COR-L47 (cell line): ENCODE data around the gene IL21R.
"Not testable (repeated sequence)": the region's sequence is repeated elsewhere in the genome, so short reads cannot be mapped to it uniquely, and the experiment has no call there.

ENCODE experiments used
- DNase-seq: peaks from one replicate; lab custom pipeline; 2025; lab: John Stamatoyannopoulos, UW

The IL21R gene

GRCh38 chr16:27446721-27447120, 44.7 kb downstream of the IL21R start:
- DNase-seq, result no peak

DNA sequence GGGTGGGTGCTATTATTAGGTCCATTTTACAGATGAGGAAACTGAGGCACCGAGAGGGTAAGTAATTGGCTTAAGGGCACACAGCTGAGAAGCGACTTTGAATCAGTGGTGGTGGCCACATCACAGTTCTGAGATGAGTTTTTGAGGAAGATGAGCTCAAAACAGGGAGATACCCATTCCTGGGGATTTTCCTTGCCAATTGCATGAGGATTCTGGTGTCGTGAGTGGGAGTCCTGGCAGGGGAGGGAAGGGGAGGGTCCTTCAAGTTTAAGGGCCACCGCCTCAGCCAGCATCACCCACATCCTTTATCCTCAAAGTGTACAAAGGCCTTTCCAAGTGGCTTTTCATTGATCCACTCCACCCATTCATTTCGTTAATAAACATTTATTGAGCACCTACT, 45.3 kb downstream of the IL21R start:
- no peak for DNase-seq

- no peak for DNase-seq
These were observed 46.8 kb downstream of the IL21R start for GRCh38 chr16:27448532-27449433.

GRCh38 chr16:27449434-27450195, 47.6 kb downstream of the IL21R start:
- no peak for DNase-seq

GRCh38 chr16:27450196-27450549, 48.2 kb downstream of the IL21R start:
- DNase-seq, result no peak

DNA sequence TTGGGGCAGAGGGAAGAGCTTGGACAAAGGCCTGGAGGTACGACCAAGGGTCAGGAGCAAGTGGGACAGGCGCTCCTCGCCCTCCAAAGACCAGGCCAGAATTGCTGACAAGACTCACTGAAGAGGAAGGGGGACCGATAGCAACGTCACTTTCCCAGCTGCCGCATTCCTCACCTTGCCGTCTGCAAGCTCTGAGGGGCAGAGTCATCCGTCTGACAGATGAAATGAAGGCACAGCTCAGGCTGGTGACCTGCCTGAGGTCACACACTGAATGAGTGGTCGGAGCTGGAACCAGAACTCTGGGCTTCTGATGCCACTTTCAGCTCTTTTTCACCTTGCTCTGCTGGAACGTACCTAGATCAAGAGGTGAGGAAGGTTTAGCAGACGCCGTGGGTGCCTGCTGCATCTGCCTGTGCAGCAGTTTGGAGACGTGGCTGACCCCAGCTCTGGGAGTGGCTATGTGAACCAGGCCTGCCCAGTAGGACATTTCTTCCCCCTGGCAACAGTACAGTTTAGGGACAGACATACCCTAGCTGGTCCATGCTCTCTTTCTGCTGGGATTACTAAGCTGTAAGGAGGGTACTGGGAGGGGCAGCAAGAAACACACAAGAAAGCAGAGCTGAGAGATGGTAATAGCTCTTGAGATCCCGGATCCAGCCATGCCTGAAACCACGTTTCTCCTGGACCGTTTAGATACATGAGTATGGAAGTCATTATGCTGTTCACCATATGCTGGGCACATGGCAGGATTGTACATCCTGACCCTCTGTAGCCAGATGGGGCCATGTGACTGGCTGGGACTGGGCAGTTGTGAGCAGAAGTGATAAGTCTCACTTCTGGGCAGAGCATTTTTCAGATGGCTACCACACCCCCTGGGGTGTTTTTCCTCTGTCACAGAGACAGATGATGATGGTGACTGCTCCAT, 50.9 kb downstream of the IL21R start:
- no peak for DNase-seq

DNA sequence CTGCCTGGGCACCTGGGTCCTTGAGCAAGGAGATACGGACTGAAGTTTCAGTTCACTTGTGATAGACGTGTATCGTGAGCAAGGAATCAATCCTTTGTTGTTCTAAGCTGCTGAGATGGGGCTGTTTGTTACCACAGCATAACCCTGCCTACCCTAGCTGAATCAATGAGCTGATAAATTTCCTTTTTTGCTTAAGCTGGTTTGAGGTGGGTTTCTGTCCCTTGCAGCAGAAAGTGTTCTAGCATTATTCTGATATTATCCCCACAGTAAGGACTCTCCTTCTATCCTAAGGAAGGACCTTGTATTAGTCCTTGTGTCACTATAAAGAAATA, 51.5 kb downstream of the IL21R start:
- no peak for DNase-seq

DNA sequence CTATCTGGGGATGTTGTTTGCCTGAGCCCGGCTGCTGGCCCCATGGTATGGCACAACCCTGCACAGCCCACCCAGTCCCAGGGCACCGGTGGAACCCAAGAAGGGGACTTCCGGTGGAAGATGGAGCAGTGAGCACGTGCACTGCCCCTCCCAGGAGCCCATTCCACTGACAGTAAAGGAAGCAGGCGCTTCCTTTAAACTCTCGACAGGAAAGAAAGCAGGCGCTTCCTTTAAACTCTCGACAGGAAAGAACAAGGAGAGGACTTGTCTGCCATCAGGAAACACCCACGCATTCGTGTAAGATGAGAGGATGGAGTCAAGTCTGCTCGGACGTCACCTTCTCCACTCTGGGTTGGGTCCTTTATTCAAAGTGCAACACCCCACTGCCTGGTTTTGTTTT, 53.7 kb downstream of the IL21R start:
- DNase-seq, result no peak

DNA sequence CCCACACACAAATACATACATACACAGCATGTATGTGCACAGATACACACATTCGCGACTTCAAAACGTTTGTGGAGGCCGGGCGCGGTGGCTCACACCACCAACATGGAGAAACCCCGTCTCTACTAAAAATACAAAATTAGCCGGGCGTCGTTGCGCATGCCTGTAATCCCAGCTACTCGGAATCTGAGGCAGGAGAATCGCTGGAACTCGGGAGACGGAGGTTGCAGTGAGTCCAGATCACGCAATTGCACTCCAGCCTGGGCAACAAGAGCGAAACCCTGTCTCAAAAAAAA, 55.6 kb downstream of the IL21R start:
- not testable (repeated sequence) for DNase-seq

DNA sequence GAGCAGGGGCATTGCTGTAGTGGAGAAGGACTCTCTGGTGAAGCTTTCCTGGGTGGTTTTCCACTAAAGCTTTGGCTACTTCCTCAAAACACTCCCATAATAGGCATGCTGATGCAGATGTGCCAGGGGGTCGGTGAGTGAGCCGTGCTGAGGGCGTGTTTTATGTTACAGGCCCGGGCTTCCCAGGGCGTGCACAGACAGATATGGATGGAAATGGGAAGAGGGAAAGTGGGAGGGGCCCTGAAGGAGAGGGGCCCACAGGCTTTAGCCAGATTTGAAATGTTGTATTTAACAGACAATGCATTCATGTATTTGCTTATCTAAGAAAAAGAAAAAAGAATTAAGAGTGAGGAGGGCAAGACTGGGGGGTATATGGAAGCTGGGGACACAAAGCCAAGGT, 56.3 kb downstream of the IL21R start:
- DNase-seq, result no peak

GRCh38 chr16:27458987-27459688, 57.2 kb downstream of the IL21R start:
- no peak for DNase-seq

DNA sequence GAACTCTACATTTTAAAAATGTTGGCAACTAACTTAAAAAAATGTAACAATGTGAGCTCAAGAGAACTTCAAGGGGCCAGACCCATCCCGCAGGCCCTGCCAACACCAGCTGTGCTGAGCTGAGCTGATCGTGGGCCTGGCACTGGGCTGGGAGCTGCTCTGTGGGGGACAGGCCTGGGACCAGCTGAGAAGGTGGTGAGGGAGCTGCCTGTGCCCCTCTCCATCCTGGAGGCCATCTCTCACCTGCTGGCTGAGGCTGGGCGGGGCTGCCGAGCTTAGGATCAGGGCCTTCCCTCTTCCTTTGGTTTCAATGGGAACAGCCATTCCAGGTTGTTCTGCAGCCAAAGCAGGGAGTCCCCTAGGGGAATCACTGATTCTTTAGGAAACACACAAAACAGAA, 58.2 kb downstream of the IL21R start:
- DNase-seq, result no peak

GRCh38 chr16:27460663-27461482, 58.9 kb downstream of the IL21R start:
- no peak for DNase-seq

GRCh38 chr16:27461483-27462171, 59.7 kb downstream of the IL21R start:
- no peak for DNase-seq

DNA sequence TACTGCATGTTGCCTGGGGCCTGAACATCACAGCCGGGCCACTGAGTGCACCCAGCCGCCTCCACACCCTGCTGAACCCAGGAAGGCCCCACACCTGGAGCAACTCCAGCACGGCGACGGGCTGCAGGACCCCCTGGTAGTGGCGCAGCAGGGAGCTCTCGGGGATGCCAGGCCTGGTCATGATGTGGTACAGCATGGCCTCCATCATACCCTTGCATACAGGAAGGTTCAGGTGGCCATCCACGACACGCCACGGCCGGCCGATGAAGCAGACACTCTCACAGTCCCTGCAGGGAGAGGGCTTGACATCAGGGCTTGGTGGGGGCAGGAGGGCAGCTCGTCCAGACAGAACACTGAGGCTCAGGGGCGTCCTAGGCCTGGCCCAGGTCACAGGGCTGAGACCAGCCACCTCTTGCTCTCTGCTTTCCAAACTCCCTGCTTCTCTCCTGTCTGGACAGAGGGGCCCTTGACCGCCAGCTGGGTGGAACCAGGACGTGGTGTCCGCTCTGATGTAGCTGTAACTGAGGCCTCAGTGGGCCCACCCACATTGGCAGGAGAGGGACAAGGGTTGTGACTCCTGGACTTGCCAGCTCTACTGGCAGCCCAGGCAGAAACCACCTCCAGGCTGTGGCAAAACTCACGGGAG, 60.3 kb downstream of the IL21R start:
- no peak for DNase-seq

DNA sequence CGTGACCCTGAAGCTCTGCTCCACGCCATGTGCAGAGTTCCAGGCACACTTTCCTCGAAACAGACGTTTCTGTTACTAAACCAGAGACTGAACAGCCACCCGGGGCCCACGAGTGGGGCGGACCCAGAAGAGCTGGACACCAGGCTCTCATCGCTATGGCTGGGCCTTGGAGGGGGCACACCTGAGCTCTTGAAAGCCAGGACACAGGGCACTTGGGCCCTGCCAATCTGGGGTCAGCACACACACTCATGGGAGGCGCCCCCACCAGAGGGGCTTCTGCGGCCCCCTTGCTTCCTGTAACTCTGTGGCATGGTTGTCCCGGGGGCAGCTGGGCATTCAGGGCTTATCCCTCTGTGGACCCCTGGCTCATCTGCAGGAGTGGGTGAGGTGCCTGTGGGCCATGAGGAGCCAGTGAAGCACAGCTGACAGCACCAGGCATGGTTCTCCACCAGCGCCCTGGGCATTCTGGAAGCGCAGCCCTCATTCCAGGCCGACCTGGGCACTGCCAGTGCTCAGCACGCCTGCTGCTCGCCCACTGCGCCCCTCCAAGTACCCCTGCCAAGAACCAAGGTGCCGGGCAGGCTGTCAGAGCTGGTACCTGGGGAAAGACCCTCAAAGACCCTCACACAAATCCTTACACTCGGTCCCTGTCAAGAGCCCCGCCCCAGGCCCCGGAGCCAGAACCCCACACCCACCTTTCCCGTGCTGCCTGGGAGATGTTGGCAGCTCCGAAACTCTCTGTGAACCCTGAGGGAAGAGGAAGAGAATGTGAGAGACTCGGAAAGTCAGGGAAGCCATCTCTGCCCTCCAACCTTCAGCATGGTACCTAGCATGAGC, 61.1 kb downstream of the IL21R start:
- no peak for DNase-seq

DNA sequence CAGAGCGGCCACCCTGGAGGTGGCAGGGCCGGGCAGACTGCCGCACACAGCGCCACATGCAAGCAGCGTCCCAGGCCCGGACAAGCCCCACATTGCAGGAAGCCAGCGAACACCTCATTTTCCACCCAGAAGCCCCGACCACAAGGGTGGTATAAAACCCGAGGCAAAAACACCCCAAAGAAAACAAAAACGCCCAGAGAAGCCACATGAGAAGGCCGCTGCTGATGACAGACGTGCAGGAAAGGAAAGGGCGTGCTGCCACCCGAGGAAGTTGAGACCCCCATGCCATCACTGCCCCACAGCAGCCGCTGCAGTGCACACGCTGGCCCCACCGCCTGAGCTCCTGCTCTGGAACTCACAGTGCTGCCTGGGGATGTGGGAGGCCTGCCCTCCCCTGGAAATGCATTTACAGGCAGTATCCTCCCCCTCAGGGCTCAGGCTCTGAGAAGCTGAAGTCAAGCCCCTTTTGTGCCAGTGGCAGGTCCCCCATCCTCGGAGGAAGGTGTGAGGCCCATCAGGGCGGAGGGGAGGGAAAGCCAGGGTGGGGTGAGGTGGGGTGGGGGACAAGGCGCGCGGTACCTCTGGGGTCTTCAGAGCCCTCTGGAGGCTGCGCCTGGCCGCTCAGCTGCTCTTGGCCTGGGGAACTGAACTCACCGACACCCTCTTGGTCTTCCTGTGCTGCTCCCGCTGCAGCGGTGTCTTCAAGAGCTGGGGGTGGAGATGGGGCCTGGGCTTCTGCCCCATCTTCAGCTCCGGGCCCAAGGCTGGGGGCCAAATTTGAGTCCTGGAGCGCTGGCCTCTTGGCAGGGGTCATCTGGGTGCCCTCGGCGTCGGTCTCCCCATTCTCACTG, 62.0 kb downstream of the IL21R start:
- DNase-seq, result no peak
